ENCODE measurements around the gene GABBR2. TPM values are rescaled to one million over a fixed set of nuclear protein-coding genes. Genes with fewer than 3 reads are reported as not detected.

Gene GABBR2
- total RNA-seq, 1 donor = 0.27 TPM

- TF ChIP-seq CTCF (IDR thresholded peaks at IDR 0.05; ENCODE audit: insufficient read depth, low read length) = no peak
- H3K4me3 ChIP-seq (ENCODE audit: low read depth, low read length) = no peak overlapping the region
- peak; percentile 85 for DNase-seq (ENCODE audit: low read depth)
Measured at GRCh38 chr9:98607787-98608186, 100.9 kb downstream of the GABBR2 start.

- DNase-seq (ENCODE audit: low read depth) = peak; percentile 34
- no peak for TF ChIP-seq CTCF (IDR thresholded peaks at IDR 0.05; ENCODE audit: insufficient read depth, low read length)
- no peak overlapping the region for H3K4me3 ChIP-seq (ENCODE audit: low read depth, low read length)
Measured at GRCh38 chr9:98607152-98607551, 101.6 kb downstream of the GABBR2 start.

- no peak overlapping the region for H3K4me3 ChIP-seq (ENCODE audit: low read depth, low read length)
- TF ChIP-seq CTCF (IDR thresholded peaks at IDR 0.05; ENCODE audit: insufficient read depth, low read length) = no peak
- DNase-seq (ENCODE audit: low read depth) = no peak
Measured at GRCh38 chr9:98606730-98607129, 102.0 kb downstream of the GABBR2 start.

GRCh38 chr9:98605116-98605515 is 103.6 kb downstream of the GABBR2 start:
- no peak for DNase-seq (ENCODE audit: low read depth)
- H3K4me3 ChIP-seq (ENCODE audit: low read depth, low read length) = no peak overlapping the region
- TF ChIP-seq CTCF (IDR thresholded peaks at IDR 0.05; ENCODE audit: insufficient read depth, low read length) = no peak

- no peak overlapping the region for H3K4me3 ChIP-seq (ENCODE audit: low read depth, low read length)
- TF ChIP-seq CTCF (IDR thresholded peaks at IDR 0.05; ENCODE audit: insufficient read depth, low read length) = no peak
- peak; percentile 77 for DNase-seq (ENCODE audit: low read depth)
Measured at GRCh38 chr9:98603821-98604383, 104.8 kb downstream of the GABBR2 start.

- no peak for TF ChIP-seq CTCF (IDR thresholded peaks at IDR 0.05; ENCODE audit: insufficient read depth, low read length)
- H3K4me3 ChIP-seq (ENCODE audit: low read depth, low read length) = no peak overlapping the region
- peak; percentile 41 for DNase-seq (ENCODE audit: low read depth)
Measured at GRCh38 chr9:98602839-98603500, 105.8 kb downstream of the GABBR2 start.
